NCI-H774 (cell line): Measurements from ENCODE around the gene SRD5A3.
A peak's percentile ranks its signal among the peaks of the same experiment; 100 is the strongest.

Source experiments
- DNase-seq: peaks from one replicate; lab custom pipeline; 2025; lab: John Stamatoyannopoulos, UW

The SRD5A3 gene

GRCh38 chr4:55345980-55346850, at the start of gene SRD5A3:
Gene SRD5A3 (plus strand): TSS chr4:55346242. CDS start chr4:55346337, 95 bp downstream.
- DNase-seq = peak; percentile 78

- no peak for DNase-seq
These were observed 48.7 kb upstream of the SRD5A3 start for GRCh38 chr4:55297346-55297745.

GRCh38 chr4:55303760-55304165, 42.3 kb upstream of the SRD5A3 start:
- DNase-seq = no peak

DNA sequence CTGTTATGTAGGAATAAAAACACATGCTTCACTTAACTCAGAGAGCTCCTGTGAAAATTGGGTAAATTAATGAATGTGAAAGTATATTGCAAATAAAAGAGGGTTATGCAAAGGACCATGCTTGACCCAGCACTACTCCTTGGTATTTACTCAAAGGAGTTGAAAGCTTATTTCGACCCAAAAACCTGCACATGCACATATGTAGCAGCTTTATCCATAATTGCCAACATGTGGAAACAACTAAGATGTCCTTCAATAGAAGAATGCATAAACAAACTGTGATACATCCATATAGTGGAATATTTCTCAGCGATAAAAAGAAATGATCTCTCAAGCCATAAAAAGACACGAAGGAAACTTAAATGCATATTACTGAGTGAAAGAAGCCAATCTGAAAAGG, 41.7 kb upstream of the SRD5A3 start:
- no peak for DNase-seq

- DNase-seq = no peak
These were observed 38.0 kb upstream of the SRD5A3 start for GRCh38 chr4:55308071-55308470.

GRCh38 chr4:55311792-55312488, 34.1 kb upstream of the SRD5A3 start:
- DNase-seq = no peak

DNA sequence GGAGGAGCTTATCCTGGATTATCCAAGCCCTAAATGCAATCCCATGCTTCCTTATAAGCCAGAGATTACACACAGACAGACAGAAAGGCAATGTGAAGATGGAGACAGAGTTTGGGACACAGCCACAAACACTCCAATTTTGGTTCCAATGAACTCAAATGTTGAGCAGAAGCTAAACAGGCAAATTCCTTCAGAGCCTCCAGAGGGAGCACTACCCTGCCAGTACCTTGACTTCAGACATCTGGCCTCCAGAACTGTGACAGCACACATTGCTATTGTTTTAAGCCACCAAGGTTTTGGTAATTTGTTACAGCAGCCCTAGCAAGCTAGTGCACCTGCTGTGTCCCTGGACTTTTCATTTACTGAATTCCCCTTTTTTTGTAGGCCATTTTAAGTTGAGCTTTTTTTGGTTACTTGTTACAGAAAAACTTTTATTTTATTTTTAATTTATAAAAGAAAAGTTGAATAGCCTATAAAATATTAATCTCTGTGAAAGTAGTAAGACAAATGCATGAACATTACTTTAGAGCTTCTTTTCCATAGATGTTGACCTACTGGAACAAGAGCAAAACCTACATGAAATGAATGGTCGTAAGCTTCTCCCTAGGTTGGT, 33.4 kb upstream of the SRD5A3 start:
- DNase-seq = no peak

- DNase-seq = no peak
These were observed 31.8 kb upstream of the SRD5A3 start for GRCh38 chr4:55314141-55314820.

- no peak for DNase-seq
These were observed 27.6 kb upstream of the SRD5A3 start for GRCh38 chr4:55318175-55319129.

- peak; percentile 60 for DNase-seq
These were observed 24.3 kb upstream of the SRD5A3 start for GRCh38 chr4:55321707-55322264.

DNA sequence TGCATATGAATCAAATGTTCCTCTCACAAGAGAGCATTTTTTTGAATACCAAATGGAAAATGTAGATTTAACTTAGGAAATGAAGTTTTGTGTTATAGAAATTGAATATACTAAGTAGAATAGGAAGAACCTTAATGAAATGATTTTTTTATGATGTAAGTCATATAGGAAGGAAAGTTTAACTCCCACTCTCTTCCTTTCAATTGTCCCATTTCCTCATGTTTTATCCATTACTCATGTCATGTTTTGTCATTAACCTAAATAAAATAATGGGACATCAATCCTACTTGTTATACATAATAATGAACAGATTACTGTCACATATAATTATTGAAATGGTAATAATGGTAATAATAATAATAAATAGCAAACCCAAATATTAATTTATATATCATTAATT, 22.7 kb upstream of the SRD5A3 start:
- DNase-seq = no peak

DNA sequence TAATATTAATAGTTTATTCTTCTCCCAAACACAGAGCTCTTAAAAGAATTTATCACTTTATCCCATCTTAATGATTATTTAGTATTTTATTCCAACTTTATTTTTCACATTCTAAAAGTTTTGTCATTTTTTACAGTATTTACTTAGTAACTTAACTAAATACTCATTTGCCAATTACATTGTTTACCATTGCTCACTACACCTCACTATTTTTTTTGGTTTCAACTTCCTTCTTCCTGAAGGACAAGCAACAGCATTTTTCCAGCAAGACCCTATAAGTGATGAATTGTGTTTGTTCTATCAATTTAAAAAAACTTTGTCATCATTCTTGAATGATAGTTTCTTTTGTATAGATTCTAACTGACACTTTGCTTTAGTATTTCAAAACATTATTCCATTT, 19.4 kb upstream of the SRD5A3 start:
- no peak for DNase-seq

DNA sequence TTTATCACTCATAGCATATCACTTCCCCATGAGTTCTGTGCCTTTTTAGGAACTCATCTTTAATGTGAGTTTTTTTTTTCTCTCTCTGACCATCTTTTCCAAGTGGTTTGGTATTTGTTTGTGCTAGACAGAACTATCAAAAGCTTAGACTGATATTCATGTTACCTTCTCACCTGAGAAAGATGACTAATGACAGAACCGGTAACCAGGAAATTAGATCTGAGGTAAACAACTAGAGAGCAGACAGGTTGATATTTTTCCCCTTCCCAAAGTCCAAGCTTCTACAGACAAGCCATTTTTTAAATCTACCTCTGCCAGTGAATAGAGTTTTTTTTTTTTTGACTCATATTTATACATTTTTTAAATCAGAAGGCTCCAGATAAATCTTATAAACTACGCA, 17.0 kb upstream of the SRD5A3 start:
- no peak for DNase-seq

- no peak for DNase-seq
These were observed 15.8 kb upstream of the SRD5A3 start for GRCh38 chr4:55330241-55330640.

DNA sequence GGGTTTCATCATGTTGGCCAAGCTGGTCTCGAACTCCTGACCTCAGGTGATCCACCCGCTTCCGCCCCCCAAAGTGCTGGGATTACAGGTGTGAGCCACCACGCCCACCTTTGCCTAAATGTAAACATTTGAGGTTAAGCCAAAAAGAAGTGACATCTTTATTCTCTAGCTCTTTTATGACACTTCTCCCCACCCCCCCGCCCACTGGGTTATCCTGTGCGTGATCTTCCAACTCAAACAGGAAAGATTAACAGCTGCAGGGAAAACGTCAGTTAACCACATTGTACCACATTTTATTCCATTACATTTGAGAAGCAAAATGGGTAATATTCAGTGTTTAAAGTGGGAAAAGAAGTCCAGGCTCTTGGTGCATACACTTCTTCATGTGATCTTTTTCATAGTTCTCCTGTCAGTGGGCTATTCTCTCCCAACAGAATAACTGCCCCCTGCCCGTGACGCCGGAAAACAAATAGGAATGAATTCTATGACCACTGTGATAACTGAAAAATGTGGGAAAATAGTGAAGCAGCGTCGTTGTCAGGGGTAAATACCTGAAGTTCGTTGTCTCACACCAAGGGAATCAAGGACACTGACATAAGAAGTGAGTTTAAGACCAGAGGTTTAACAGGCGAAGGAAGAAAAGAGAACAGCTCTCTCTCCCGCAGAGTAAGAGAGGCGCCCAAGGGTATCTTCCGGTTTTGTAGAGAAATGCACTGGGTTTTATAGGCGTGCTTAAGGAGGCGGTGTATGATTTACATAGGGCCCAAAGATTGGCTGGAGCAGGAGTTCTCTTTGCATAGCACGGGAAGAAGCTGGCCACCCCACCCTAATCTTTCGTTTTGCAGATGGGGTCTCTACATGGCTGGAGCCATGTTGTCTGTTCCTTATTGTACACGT, 9.7 kb upstream of the SRD5A3 start:
- DNase-seq = no peak

DNA sequence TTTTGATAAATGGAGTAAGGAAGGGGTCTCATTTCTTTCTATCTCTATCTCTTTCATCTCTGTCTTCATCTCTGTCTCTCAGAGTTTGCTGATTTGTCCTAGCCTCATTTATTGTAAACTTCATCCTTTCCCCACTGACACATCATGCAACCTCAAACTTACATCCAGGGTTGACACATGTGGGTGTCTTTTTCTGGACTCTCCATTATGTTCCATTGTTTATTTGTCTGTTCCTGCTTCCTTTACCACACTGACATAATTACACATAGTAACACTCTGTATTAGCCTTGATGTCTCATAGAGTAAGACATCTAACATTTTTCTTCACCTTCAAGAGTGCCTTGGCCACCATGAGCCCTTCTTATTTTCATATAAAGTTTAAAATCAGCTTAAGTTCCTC, 8.1 kb upstream of the SRD5A3 start:
- DNase-seq = no peak

- no peak for DNase-seq
These were observed 7.6 kb upstream of the SRD5A3 start for GRCh38 chr4:55338486-55338885.

- DNase-seq = no peak
These were observed 5.8 kb upstream of the SRD5A3 start for GRCh38 chr4:55340266-55340665.

DNA sequence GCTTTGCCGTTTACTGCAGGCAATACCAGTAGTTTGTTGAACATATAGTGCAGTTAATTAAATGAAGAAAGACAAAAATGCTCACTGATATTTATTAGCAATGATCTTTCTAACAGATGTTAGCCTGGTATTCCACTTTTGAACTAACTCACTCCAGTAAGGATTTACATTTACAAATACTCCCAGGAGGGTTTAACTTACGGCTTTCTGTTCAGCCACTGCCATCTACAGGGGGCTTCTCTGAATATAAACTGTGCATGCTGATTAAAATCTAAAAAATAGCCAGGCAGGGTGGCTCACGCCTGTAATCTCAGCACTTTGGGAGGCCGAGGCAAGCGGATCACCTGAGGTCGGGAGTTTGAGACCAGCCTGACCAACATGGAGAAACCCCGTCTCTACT, 2.2 kb upstream of the SRD5A3 start:
- DNase-seq = no peak

GRCh38 chr4:55345054-55345453, 988 bp upstream of the SRD5A3 start:
- DNase-seq = no peak
